Gastroesophageal sphincter (tissue), 2 donors: ENCODE data around the gene SERPINB10.

Source experiments
- POLR2A ChIP-seq, 2 donors: fragments of 450-650 bp; IDR thresholded peaks; one replicate each; pipeline ENCODE4 v1.6.1; 2017; ENCODE audit warnings: antibody characterized with exemption in 2 of 2, mild to moderate bottlenecking in 2 of 2, moderate library complexity in 1 of 2
- POLR2AphosphoS5 ChIP-seq: sonication (generic); formaldehyde crosslinking; IDR thresholded peaks from one replicate; pipeline ENCODE4 v1.6.1; 2017; ENCODE audit warnings: antibody characterized with exemption

DNA sequence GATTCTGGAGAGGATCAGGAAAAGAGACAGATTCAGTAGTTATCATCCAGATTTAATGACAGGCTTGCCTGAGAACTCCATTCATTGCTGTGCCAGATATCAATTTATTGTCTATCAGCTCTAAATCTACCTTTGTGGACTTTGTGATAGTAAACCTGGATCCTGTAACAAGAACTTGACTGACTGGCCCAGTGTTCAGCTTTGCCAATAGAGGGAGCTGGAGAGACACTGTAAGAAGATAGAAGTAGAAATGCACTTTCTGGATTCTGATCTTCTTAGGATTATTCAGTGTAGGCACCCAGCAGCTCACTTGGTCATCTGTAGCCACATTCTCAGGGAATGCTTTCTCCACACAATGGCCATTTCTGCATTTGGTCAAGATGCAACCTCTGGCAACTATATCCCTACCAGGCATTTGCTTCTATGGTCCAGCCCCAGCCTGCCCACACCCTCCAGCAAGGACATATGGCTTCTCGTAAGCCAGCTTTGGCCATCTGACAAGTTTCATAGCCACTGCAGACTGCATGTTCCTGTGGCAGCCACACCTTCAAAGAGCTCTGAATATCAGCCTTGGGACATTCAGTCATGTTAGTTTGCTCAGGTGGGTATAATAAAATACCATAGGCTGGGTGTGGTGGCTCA lies 56.0 kb downstream of the SERPINB10 start:
- no peak for TF ChIP-seq POLR2A (IDR thresholded peaks at IDR 0.05)
- no peak for TF ChIP-seq POLR2AphosphoS5
